ENCODE results near the gene COX8A. TPM values are rescaled to one million over a fixed set of nuclear protein-coding genes. Genes with fewer than 3 reads are reported as not detected.
A peak's percentile ranks its signal among the peaks of the same experiment; 100 is the strongest.

COX8A gene
- polyA plus RNA-seq, 2 of the 4 experiments (the other 2 are of a cell fraction): 312 to 794 TPM

DNA sequence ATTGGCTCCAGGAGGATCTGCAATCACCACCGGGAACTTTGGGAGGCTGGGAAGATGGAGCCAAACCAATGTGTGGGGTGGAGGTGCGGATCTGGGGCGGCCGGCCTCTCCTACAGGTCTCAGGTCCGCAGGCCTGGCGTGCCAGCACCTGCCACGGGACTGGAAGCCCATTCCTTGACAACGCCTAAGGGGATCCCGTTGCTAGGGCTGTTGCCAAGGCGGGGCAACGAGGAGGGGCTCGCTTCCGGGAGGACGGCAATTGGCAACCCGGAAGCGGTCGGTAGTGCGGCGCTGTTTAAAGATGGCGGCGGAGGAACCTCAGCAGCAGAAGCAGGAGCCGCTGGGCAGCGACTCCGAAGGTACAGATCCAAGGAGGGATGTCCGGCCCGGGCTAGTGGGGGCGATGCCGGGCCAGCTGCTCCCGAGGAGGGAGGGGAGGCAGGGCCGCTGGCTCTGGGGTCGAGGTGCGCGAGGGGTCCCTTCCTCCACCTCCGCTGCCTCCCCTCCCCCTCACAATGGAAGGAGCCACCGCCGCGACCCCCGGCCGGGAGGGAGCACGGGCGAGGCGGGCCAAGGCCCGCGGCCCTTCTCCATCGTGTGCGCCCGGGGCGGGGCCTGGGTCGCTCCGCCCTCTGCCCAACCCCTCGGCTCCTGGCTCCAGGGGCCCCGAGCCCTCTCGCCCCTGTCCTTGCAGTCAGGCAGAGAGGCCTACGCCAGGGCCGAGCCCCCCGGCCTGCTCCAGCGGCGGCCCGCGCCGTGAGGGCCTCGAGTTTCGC lies 11.9 kb downstream of the COX8A start, which contains the start of gene OTUB1 (continued):
- TF ChIP-seq CBX2 (IDR thresholded peaks at IDR 0.05; ENCODE audit: borderline replicate concordance, low read depth) (no peak), SMC3 (IDR thresholded peaks at IDR 0.05) (no peak), ZC3H11A (IDR thresholded peaks at IDR 0.05) (no peak), CEBPB (IDR thresholded peaks at IDR 0.05) (no peak), MAZ (IDR thresholded peaks at IDR 0.05; ENCODE audit: borderline replicate concordance, low read depth, low read length) (0 out of 2 replicates have a peak, but pooled peaks have one; percentile 23), JUN (IDR thresholded peaks at IDR 0.05) (peak; percentile 73 to 92; a peak in 4 of 5 replicates), FOXS1 (CRISPR knock-in tag; IDR thresholded peaks at IDR 0.05) (no peak), HEYL (CRISPR knock-in tag; IDR thresholded peaks at IDR 0.05) (no peak), RCOR1 (IDR thresholded peaks at IDR 0.05; ENCODE audit: low read depth, low read length) (no peak), GATA3 (IDR thresholded peaks at IDR 0.05; ENCODE audit: borderline replicate concordance) (no peak), KDM1A (IDR thresholded peaks at IDR 0.05; ENCODE audit: low read depth) (0 out of 2 replicates have a peak, but pooled peaks have one; percentile 54), RNF2 (IDR thresholded peaks at IDR 0.05; ENCODE audit: borderline replicate concordance, low read depth) (no peak), EHF (CRISPR knock-in tag; IDR thresholded peaks at IDR 0.05) (no peak), POLR2A (IDR thresholded peaks at IDR 0.05; ENCODE audit: low read length) (peak; percentile 77), HDAC2 (IDR thresholded peaks at IDR 0.05) (no peak; the same call in 1 of the 2 replicates), POLR2AphosphoS2 (conservative IDR thresholded peaks at IDR 0.05; ENCODE audit: low read length) (no peak), TP53 (CRISPR knock-in tag; IDR thresholded peaks at IDR 0.05) (no peak), TFCP2L1 (CRISPR knock-in tag; IDR thresholded peaks at IDR 0.05) (no peak), ESRRA (IDR thresholded peaks at IDR 0.05; ENCODE audit: borderline replicate concordance, low read length) (no peak), PHF8 (IDR thresholded peaks at IDR 0.05; ENCODE audit: borderline replicate concordance, low read depth) (peak; percentile 92)
- TF ChIP-seq, protein P1, sequence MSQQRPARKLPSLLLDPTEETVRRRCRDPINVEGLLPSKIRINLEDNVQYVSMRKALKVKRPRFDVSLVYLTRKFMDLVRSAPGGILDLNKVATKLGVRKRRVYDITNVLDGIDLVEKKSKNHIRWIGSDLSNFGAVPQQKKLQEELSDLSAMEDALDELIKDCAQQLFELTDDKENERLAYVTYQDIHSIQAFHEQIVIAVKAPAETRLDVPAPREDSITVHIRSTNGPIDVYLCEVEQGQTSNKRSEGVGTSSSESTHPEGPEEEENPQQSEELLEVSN (IDR thresholded peaks at IDR 0.05; ENCODE audit: borderline replicate concordance, low read depth): no peak
- TF ChIP-seq, protein P2, sequence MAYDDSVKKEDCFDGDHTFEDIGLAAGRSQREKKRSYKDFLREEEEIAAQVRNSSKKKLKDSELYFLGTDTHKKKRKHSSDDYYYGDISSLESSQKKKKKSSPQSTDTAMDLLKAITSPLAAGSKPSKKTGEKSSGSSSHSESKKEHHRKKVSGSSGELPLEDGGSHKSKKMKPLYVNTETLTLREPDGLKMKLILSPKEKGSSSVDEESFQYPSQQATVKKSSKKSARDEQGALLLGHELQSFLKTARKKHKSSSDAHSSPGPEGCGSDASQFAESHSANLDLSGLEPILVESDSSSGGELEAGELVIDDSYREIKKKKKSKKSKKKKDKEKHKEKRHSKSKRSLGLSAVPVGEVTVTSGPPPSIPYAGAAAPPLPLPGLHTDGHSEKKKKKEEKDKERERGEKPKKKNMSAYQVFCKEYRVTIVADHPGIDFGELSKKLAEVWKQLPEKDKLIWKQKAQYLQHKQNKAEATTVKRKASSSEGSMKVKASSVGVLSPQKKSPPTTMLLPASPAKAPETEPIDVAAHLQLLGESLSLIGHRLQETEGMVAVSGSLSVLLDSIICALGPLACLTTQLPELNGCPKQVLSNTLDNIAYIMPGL (CRISPR knock-in tag; IDR thresholded peaks at IDR 0.05; ENCODE audit: borderline replicate concordance): no peak
- TF ChIP-seq, protein P3, sequence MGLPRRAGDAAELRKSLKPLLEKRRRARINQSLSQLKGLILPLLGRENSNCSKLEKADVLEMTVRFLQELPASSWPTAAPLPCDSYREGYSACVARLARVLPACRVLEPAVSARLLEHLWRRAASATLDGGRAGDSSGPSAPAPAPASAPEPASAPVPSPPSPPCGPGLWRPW (IDR thresholded peaks at IDR 0.05): no peak
- TF ChIP-seq, protein P4, sequence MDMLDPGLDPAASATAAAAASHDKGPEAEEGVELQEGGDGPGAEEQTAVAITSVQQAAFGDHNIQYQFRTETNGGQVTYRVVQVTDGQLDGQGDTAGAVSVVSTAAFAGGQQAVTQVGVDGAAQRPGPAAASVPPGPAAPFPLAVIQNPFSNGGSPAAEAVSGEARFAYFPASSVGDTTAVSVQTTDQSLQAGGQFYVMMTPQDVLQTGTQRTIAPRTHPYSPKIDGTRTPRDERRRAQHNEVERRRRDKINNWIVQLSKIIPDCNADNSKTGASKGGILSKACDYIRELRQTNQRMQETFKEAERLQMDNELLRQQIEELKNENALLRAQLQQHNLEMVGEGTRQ (IDR thresholded peaks at IDR 0.05): 0 out of 2 replicates have a peak, but pooled peaks have one; percentile 10
- TF ChIP-seq, protein P5, sequence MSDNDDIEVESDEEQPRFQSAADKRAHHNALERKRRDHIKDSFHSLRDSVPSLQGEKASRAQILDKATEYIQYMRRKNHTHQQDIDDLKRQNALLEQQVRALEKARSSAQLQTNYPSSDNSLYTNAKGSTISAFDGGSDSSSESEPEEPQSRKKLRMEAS (IDR thresholded peaks at IDR 0.05): peak; percentile 71; the same call in 1 of the 2 replicates
- TF ChIP-seq, protein P6, sequence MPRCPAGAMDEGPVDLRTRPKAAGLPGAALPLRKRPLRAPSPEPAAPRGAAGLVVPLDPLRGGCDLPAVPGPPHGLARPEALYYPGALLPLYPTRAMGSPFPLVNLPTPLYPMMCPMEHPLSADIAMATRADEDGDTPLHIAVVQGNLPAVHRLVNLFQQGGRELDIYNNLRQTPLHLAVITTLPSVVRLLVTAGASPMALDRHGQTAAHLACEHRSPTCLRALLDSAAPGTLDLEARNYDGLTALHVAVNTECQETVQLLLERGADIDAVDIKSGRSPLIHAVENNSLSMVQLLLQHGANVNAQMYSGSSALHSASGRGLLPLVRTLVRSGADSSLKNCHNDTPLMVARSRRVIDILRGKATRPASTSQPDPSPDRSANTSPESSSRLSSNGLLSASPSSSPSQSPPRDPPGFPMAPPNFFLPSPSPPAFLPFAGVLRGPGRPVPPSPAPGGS (IDR thresholded peaks at IDR 0.05): peak; percentile 62; the same call in 1 of the 3 replicates
